Measurements from ENCODE around the gene PELI2. TPM values are rescaled to one million over a fixed set of nuclear protein-coding genes. Genes with fewer than 3 reads are reported as not detected.

The PELI2 gene
- total and polyA plus RNA-seq, 8 donors = 10.3 to 15.0 (median 11.6) TPM

DNA sequence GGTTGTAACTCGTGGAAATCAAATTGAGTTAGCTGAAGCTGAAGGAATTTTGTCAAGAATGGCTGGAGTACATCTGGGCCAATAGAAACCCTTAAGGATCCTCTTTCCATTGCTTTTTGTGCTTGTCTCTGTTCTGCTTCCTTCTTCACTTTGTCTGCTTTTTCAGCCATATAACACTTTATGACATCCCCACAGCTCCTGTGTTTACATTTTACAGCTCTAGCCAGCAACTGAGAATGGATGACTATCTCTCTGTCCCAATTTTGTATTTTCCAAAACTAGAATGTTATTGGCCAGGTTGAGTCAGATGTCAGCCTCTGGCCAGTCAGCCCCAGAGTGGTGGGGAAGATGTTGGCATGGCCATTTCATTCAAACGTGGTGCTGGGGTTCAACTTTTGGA is 57.6 kb downstream of the PELI2 start:
- intact Hi-C loops (cut with DNase I) = no loop called here
- ATAC-seq (no peak), DNase-seq (no peak)
- no peaks in the 10 kb centered on the region for H3K9me3 ChIP-seq
- no peaks in the 10 kb centered on the region for H3K36me3 ChIP-seq
- no peaks in the 10 kb centered on the region for H3K27me3 ChIP-seq
- peaks cover 0 to 15% of the 10 kb centered on the region in 2 donors for H3K4me1 ChIP-seq
- H3K27ac ChIP-seq = no peak overlapping the region
- TF ChIP-seq, protein P1, sequence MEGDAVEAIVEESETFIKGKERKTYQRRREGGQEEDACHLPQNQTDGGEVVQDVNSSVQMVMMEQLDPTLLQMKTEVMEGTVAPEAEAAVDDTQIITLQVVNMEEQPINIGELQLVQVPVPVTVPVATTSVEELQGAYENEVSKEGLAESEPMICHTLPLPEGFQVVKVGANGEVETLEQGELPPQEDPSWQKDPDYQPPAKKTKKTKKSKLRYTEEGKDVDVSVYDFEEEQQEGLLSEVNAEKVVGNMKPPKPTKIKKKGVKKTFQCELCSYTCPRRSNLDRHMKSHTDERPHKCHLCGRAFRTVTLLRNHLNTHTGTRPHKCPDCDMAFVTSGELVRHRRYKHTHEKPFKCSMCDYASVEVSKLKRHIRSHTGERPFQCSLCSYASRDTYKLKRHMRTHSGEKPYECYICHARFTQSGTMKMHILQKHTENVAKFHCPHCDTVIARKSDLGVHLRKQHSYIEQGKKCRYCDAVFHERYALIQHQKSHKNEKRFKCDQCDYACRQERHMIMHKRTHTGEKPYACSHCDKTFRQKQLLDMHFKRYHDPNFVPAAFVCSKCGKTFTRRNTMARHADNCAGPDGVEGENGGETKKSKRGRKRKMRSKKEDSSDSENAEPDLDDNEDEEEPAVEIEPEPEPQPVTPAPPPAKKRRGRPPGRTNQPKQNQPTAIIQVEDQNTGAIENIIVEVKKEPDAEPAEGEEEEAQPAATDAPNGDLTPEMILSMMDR (IDR thresholded peaks at IDR 0.05) = no peak
- no peak overlapping the region for H3K4me3 ChIP-seq

DNA sequence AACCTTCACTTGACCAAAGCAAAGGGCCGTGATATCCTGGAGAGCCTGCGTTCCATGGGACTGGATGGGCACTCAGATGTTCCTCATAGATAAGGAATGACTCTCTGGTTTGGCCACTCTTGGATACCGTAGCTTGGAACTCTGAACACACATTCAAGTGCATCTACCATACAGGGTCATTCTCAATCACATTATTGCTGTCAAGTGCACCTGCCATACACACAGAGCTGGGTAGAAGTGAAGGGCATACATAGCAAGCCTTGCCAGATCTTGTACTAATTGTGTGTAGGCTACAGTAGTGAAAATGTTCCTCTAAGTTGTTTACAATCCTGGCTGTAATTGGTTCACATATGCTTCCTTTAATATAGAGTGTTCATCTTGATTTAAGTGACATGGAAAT is 58.3 kb downstream of the PELI2 start:
- Histone ChIP-seq H3K9me3 (no peaks in the 10 kb centered on the region), H3K36me3 (no peaks in the 10 kb centered on the region), H3K27me3 (no peaks in the 10 kb centered on the region), H3K4me1 (peaks cover 0 to 15% of the 10 kb centered on the region in 2 donors), H3K27ac (no peak overlapping the region), H3K4me3 (no peak overlapping the region)
- DNase-seq (no peak), ATAC-seq (no peak)
- intact Hi-C loops (cut with DNase I) = no loop called here
- TF ChIP-seq, protein P1 (IDR thresholded peaks at IDR 0.05) = no peak

DNA sequence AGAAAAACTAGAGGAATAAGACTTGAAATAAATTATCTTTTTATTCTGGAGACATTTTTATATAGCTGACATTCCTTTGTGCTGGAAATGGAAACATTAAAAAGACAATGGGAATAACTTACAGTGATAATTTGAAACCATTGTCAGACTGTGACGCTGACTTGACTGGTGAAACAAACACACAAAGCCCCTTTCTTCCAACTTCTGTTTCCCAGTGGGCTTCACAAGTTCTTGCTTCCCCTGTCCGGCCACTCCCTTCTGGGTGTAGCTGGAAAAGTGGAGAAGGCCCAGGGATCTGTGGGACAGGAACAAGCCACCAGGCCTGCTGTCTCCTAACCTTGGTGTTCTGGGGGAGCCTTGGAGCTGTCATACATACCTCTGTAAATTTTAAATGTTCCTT is 58.8 kb downstream of the PELI2 start:
- DNase-seq = no peak
- H3K4me3 ChIP-seq = no peak overlapping the region
- H3K36me3 ChIP-seq = no peaks in the 10 kb centered on the region
- no peak overlapping the region for H3K27ac ChIP-seq
- no peaks in the 10 kb centered on the region for H3K27me3 ChIP-seq
- no peaks in the 10 kb centered on the region for H3K9me3 ChIP-seq
- intact Hi-C loops (cut with DNase I) = no loop called here
- ATAC-seq = no peak
- peaks cover 0 to 16% of the 10 kb centered on the region in 2 donors for H3K4me1 ChIP-seq
- TF ChIP-seq, protein P1 (IDR thresholded peaks at IDR 0.05) = no peak

DNA sequence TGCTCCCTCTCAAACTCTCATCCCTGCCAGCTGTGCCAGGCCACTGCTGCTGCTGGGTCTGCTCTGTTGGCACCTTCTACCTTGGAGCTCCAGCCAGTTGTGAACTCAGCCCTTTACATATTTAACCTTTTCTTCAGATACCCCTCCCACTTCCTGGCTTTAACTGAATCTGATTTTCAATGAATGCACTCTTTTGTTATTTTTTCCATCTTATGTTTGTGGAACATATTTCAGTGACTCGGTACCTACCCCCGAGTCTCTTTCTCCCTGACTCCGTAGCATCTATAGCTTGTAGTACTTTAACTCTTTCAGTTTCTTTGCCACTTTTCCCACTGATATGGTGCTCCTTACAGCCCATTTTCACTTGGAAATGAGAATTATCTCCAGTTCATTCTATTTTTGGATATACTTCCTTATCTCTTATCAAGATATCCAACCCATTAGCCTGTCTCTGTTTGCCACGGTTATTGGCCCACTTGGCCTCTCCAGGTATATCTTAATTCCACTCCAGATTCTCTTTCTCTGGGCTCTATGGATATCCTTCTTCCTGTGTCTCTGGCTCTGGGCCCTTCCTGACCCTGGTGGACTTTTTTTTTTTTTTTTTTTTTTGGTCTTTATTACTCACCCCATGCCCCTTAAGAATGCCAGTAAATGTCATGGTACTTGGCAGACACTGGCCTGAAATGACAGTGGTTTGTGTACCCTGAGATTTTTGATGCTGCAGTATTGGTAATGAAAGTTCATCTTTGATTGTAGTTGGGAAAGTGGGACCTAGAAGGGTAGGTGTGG is 62.7 kb downstream of the PELI2 start:
- Histone ChIP-seq H3K4me3 (no peak overlapping the region), H3K27ac (no peak overlapping the region), H3K36me3 (no peaks in the 10 kb centered on the region), H3K9me3 (no peaks in the 10 kb centered on the region), H3K27me3 (no peaks in the 10 kb centered on the region), H3K4me1 (peaks cover 0 to 5% of the 10 kb centered on the region in 2 donors)
- TF ChIP-seq, protein P1 (IDR thresholded peaks at IDR 0.05) = no peak
- intact Hi-C loops (cut with DNase I) = no loop called here
- DNase-seq (no peak), ATAC-seq (no peak)

DNA sequence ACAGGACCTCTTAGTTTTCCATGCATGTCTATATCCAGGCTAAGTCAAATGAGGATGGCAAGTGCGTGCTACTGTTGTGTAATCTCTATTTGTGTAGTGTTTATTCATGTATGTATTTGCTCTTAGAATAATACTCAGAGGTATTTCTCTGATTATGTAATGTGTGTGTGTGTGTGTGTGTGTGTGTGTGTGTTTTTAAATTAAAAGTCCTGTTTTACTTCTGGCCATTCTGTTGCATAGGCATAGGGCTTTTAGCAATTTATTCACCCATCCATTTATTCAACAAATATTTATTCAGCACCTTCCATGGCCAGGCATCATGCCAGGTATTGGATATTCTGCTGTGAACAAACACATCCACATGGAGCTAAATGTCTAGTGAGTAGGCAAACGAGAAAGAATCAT is 63.5 kb downstream of the PELI2 start:
- intact Hi-C loops (cut with DNase I) = no loop called here
- TF ChIP-seq, protein P1 (IDR thresholded peaks at IDR 0.05) = no peak
- H3K27me3 ChIP-seq = no peaks in the 10 kb centered on the region
- ATAC-seq (peak; percentile 74), DNase-seq (peak in 1 of 4 donors; percentile 58)
- no peaks in the 10 kb centered on the region for H3K36me3 ChIP-seq
- no peak overlapping the region for H3K4me3 ChIP-seq
- H3K27ac ChIP-seq = no peak overlapping the region
- peaks cover 0 to 5% of the 10 kb centered on the region in 2 donors for H3K4me1 ChIP-seq
- no peaks in the 10 kb centered on the region for H3K9me3 ChIP-seq
